Measurements from ENCODE around the gene TM9SF2. TPM values are rescaled to one million over a fixed set of nuclear protein-coding genes. Genes with fewer than 3 reads are reported as not detected.

TM9SF2 gene
- total RNA-seq, 1 donor from 2014 or later, result 61.1 TPM

- no peak for ATAC-seq
- no peak for DNase-seq (ENCODE audit: missing footprints)
Observed at GRCh38 chr13:99601535-99601934, 100.3 kb downstream of the TM9SF2 start.

GRCh38 chr13:99604636-99605035 lies 103.4 kb downstream of the TM9SF2 start:
- DNase-seq (ENCODE audit: missing footprints) (no peak), ATAC-seq (no peak)
- intact Hi-C loops (cut with DNase I), result loop anchor here (5.0 kb wide), 1 partner anchor 107 kb away; no protein-coding TSS in a partner anchor

More at GRCh38 chr13:99601535-99601934, 100.3 kb downstream of the TM9SF2 start:
- intact Hi-C loops (cut with DNase I), result no loop called here

GRCh38 chr13:99605420-99606323 lies 104.4 kb downstream of the TM9SF2 start:
- intact Hi-C loops (cut with DNase I), result loop anchor here (5.0 kb wide), 1 partner anchor 108 kb away; no protein-coding TSS in a partner anchor
- peak; percentile 64 for ATAC-seq
- DNase-seq (ENCODE audit: missing footprints), result no peak

- DNase-seq (ENCODE audit: missing footprints), result peak; percentile 96
- ATAC-seq, result peak; percentile 97
- intact Hi-C loops (cut with DNase I), result loop anchor here (5.0 kb wide), 1 partner anchor 109 kb away; no protein-coding TSS in a partner anchor
Observed at GRCh38 chr13:99606324-99607066, 105.2 kb downstream of the TM9SF2 start, which contains the start of gene CLYBL. Gene CLYBL, plus strand, starts transcription at chr13:99606690.

GRCh38 chr13:99608345-99608744 lies 107.1 kb downstream of the TM9SF2 start:
- DNase-seq (ENCODE audit: missing footprints) (no peak), ATAC-seq (no peak)
- intact Hi-C loops (cut with DNase I), result loop anchor here (5.0 kb wide), 1 partner anchor 111 kb away; no protein-coding TSS in a partner anchor

GRCh38 chr13:99610702-99611289 lies 109.5 kb downstream of the TM9SF2 start:
- intact Hi-C loops (cut with DNase I), result no loop called here
- DNase-seq (ENCODE audit: missing footprints) (no peak), ATAC-seq (no peak)

Other genes with a start within 250 kb of the TM9SF2 start
- not detected for gene GPR18, start 243.1 kb upstream of the TM9SF2 start, total RNA-seq
- 2.7 TPM for gene GPR183, start 194.1 kb upstream of the TM9SF2 start, total RNA-seq
- gene CLYBL, start 105.2 kb downstream of the TM9SF2 start, total RNA-seq, result 24.6 TPM